WTC11 (cell line): ENCODE results near the gene LRRC34. TPM values are rescaled to one million over a fixed set of nuclear protein-coding genes. Genes with fewer than 3 reads are reported as not detected.

Source experiments
- ATAC-seq: fragments of 200-7000 bp; cut with Tn5 transposase; 2 replicates; pipeline ENCODE4 v1.10.0; 2021; ENCODE audit warnings: mild to moderate bottlenecking, moderate library complexity
- CTCF ChIA-PET: fragments of 300-600 bp; sonication (Branson Sonifier 250); formaldehyde crosslinking; loops from one replicate; lab custom pipeline; 2021; ENCODE audit warnings: antibody characterized with exemption; lab: Charles Lee
- POLR2A ChIA-PET: fragments of 350-600 bp; sonication (Branson Sonifier 250); formaldehyde crosslinking; loops from one replicate; lab custom pipeline; 2021; ENCODE audit warnings: antibody characterized with exemption; lab: Charles Lee
- DNase-seq: peaks from one replicate; pipeline ENCODE4 v3.0.0; 2021; ENCODE audit warnings: low spot score
- H3K27ac Mint-ChIP-seq: 2 replicates; pipeline ENCODE4 v1.8.0; 2021; ENCODE audit warnings: mixed read lengths
- H3K27me3 Mint-ChIP-seq: 2 replicates; pipeline ENCODE4 v1.8.0; 2021; ENCODE audit warnings: low read depth, mild to moderate bottlenecking, moderate library complexity, mixed read lengths
- H3K36me3 Mint-ChIP-seq: 2 replicates; pipeline ENCODE4 v1.8.0; 2021; ENCODE audit warnings: mixed read lengths
- H3K4me1 Mint-ChIP-seq: 2 replicates; pipeline ENCODE4 v1.8.0; 2022; ENCODE audit warnings: mixed read lengths
- H3K4me3 Mint-ChIP-seq: 2 replicates; pipeline ENCODE4 v1.8.0; 2021; ENCODE audit warnings: mild to moderate bottlenecking, moderate library complexity, mixed read lengths
- H3K9me3 Mint-ChIP-seq: 2 replicates; pipeline ENCODE4 v1.8.0; 2021; ENCODE audit warnings: mixed read lengths
- AR ChIP-seq: fragments of 250-450 bp; sonication (Bioruptor Pico); IDR thresholded peaks from 2 replicates; pipeline ENCODE4 v1.9.0; 2021; ENCODE audit warnings: mild to moderate bottlenecking
- ARID4B ChIP-seq: sonication (generic); formaldehyde crosslinking; IDR thresholded peaks from 2 replicates; pipeline ENCODE4 v1.8.0; 2023; ENCODE audit warnings: missing genetic modification reagents, mild to moderate bottlenecking, borderline replicate concordance
- ATF6 ChIP-seq: sonication (generic); formaldehyde crosslinking; IDR thresholded peaks from 2 replicates; pipeline ENCODE4 v1.8.1; 2023; ENCODE audit warnings: mild to moderate bottlenecking, missing genetic modification reagents
- CBFB ChIP-seq: sonication (generic); formaldehyde crosslinking; IDR thresholded peaks from 2 replicates; pipeline ENCODE4 v1.8.1; 2022; ENCODE audit warnings: mild to moderate bottlenecking, low read depth, missing genetic modification reagents
- FOXJ3 ChIP-seq: sonication (generic); formaldehyde crosslinking; IDR thresholded peaks from 2 replicates; pipeline ENCODE4 v1.9.0; 2021; ENCODE audit warnings: missing genetic modification reagents, mild to moderate bottlenecking, borderline replicate concordance
- FOXP1 ChIP-seq: sonication (generic); formaldehyde crosslinking; IDR thresholded peaks from 2 replicates; pipeline ENCODE4 v1.8.0; 2022; ENCODE audit warnings: missing genetic modification reagents, mild to moderate bottlenecking, moderate library complexity, borderline replicate concordance
- NFYB ChIP-seq: sonication (generic); formaldehyde crosslinking; conservative IDR thresholded peaks from 2 replicates; pipeline ENCODE4 v1.8.0; 2022; ENCODE audit warnings: low read depth, missing genetic modification reagents
- NR3C1 ChIP-seq: sonication (generic); formaldehyde crosslinking; conservative IDR thresholded peaks from 2 replicates; pipeline ENCODE4 v1.8.1; 2023; ENCODE audit warnings: low read depth, mild to moderate bottlenecking, missing genetic modification reagents
- PREB ChIP-seq: sonication (generic); formaldehyde crosslinking; IDR thresholded peaks from 2 replicates; pipeline ENCODE4 v1.8.1; 2022; ENCODE audit warnings: mild to moderate bottlenecking, missing genetic modification reagents, moderate library complexity, borderline replicate concordance
- PRRX2 ChIP-seq: fragments of 250-450 bp; sonication (Bioruptor Pico); IDR thresholded peaks from 2 replicates; pipeline ENCODE4 v1.8.0; 2021; ENCODE audit warnings: mild to moderate bottlenecking
- RELA ChIP-seq: sonication (generic); formaldehyde crosslinking; IDR thresholded peaks from 2 replicates; pipeline ENCODE4 v1.8.1; 2022; ENCODE audit warnings: missing genetic modification reagents, mild to moderate bottlenecking, borderline replicate concordance
- TP53 ChIP-seq: sonication (generic); formaldehyde crosslinking; IDR thresholded peaks from 2 replicates; pipeline ENCODE4 v1.8.1; 2023; ENCODE audit warnings: mild to moderate bottlenecking, missing genetic modification reagents
- ZBTB21 ChIP-seq: sonication (generic); formaldehyde crosslinking; IDR thresholded peaks from 2 replicates; pipeline ENCODE4 v1.8.1; 2023; ENCODE audit warnings: mild to moderate bottlenecking, missing genetic modification reagents, borderline replicate concordance
- ZBTB43 ChIP-seq: sonication (generic); formaldehyde crosslinking; IDR thresholded peaks from 2 replicates; pipeline ENCODE4 v1.8.1; 2023; ENCODE audit warnings: mild to moderate bottlenecking, missing genetic modification reagents
- ZNF317 ChIP-seq: sonication (generic); formaldehyde crosslinking; IDR thresholded peaks from 2 replicates; pipeline ENCODE4 v1.8.1; 2023; ENCODE audit warnings: low read depth, mild to moderate bottlenecking, moderate library complexity, missing genetic modification reagents, borderline replicate concordance
- ZNF396 ChIP-seq: fragments of 250-450 bp; sonication (Bioruptor Pico); IDR thresholded peaks from 2 replicates; pipeline ENCODE4 v1.8.0; 2021; ENCODE audit warnings: mild to moderate bottlenecking, moderate library complexity, borderline replicate concordance
- ZNF423 ChIP-seq: fragments of 250-450 bp; sonication (Bioruptor Pico); IDR thresholded peaks from 2 replicates; pipeline ENCODE4 v2.1.2; 2022; ENCODE audit warnings: mild to moderate bottlenecking, moderate library complexity
- ZSCAN18 ChIP-seq: fragments of 250-450 bp; sonication (Bioruptor Pico); IDR thresholded peaks from 2 replicates; pipeline ENCODE4 v2.1.2; 2022; ENCODE audit warnings: mild to moderate bottlenecking, moderate library complexity
- total RNA-seq: library from RNA; stranded (reverse); gene quantifications from 3 replicates; pipeline ENCODE4 v1.2.3, GENCODE V29; 2021

LRRC34 gene
- total RNA-seq, 1 experiment from 2014 or later: 8.3 TPM

GRCh38 chr3:169755488-169755887 is 57.2 kb downstream of the LRRC34 start:
- CTCF ChIA-PET: no interaction called here
- Mint-ChIP-seq H3K9me3 (peaks cover 7% of the 10 kb centered on the region; the same call in 1 of the 2 replicates), H3K4me1 (peaks cover 7% of the 10 kb centered on the region), H3K36me3 (no peaks in the 10 kb centered on the region), H3K4me3 (no peak overlapping the region), H3K27ac (no peak overlapping the region), H3K27me3 (no peaks in the 10 kb centered on the region)
- ATAC-seq (no peak), DNase-seq (no peak)
- no peak for TF ChIP-seq ARID4B (CRISPR knock-in tag)
- TF ChIP-seq ZNF423 (CRISPR knock-in tag): no peak
- POLR2A ChIA-PET: no interaction called here

- CTCF ChIA-PET: interaction anchor here (1.2 to 1.5 kb wide), 2 partner anchors 9 to 11 kb away, joined by 3 read pairs; no protein-coding TSS in a partner anchor
- no peaks in the 10 kb centered on the region for H3K27me3 Mint-ChIP-seq
- no peak overlapping the region for H3K4me3 Mint-ChIP-seq
- no peaks in the 10 kb centered on the region for H3K36me3 Mint-ChIP-seq
- H3K4me1 Mint-ChIP-seq: peaks cover 7% of the 10 kb centered on the region
- POLR2A ChIA-PET: no interaction called here
- no peak for DNase-seq
- H3K9me3 Mint-ChIP-seq: peaks cover 4% of the 10 kb centered on the region; the same call in 1 of the 2 replicates
- no peak for ATAC-seq
- no peak overlapping the region for H3K27ac Mint-ChIP-seq
- TF ChIP-seq FOXJ3 (CRISPR knock-in tag) (no peak), AR (CRISPR knock-in tag) (no peak), ZSCAN18 (no peak), ZBTB43 (CRISPR knock-in tag) (no peak), ZNF317 (CRISPR knock-in tag) (no peak), FOXP1 (CRISPR knock-in tag) (no peak), NR3C1 (CRISPR knock-in tag) (no peak), ATF6 (CRISPR knock-in tag) (no peak), CBFB (CRISPR knock-in tag) (no peak), PREB (CRISPR knock-in tag) (no peak), PRRX2 (no peak), ZNF396 (CRISPR knock-in tag) (no peak), RELA (CRISPR knock-in tag) (no peak), ZBTB21 (CRISPR knock-in tag) (no peak), NFYB (no peak), TP53 (no peak)
Observed at GRCh38 chr3:169754711-169755110, 58.0 kb downstream of the LRRC34 start.
